ENCODE data around the gene OR6C4. TPM values are rescaled to one million over a fixed set of nuclear protein-coding genes. Genes with fewer than 3 reads are reported as not detected.
"Not testable (repeated sequence)": the region's sequence is repeated elsewhere in the genome, so short reads cannot be mapped to it uniquely, and the experiment has no call there.

Gene OR6C4
- total and polyA plus RNA-seq, 2 donors from 2014 or later: not detected

GRCh38 chr12:55515696-55516095 lies 33.7 kb upstream of the OR6C4 start:
- no peak for TF ChIP-seq CTCF (IDR thresholded peaks at IDR 0.05; ENCODE audit: borderline replicate concordance, extremely low read depth, insufficient read depth)
- Histone ChIP-seq H3K36me3 (ENCODE audit: control insufficient read depth in 2 of 3, insufficient read depth in 3 of 3, low read length in 3 of 3) (no peaks in the 10 kb centered on the region), H3K4me3 (ENCODE audit: low read length in 3 of 3) (no peak overlapping the region), H3K9ac (ENCODE audit: low read length in 3 of 3) (no peak overlapping the region), H3K27ac (ENCODE audit: low read depth in 2 of 2, low read length in 2 of 2) (no peak overlapping the region), H3K4me1 (ENCODE audit: control insufficient read depth in 2 of 3, insufficient read depth in 2 of 3, low read depth in 1 of 3, low read length in 3 of 3) (no peaks in the 10 kb centered on the region), H3K27me3 (ENCODE audit: control insufficient read depth, insufficient read depth, low read length) (no peaks in the 10 kb centered on the region), H3K9me3 (ENCODE audit: control insufficient read depth in 2 of 3, insufficient read depth in 1 of 3, low read length in 3 of 3) (no peaks in the 10 kb centered on the region)
- FAIRE-seq (no peak), DNase-seq (no peak)
- intact Hi-C loops (cut with DNase I): no loop called here

- Histone ChIP-seq H3K9me3 (ENCODE audit: control insufficient read depth in 2 of 3, insufficient read depth in 1 of 3, low read length in 3 of 3) (no peaks in the 10 kb centered on the region), H3K4me1 (ENCODE audit: control insufficient read depth in 2 of 3, insufficient read depth in 2 of 3, low read depth in 1 of 3, low read length in 3 of 3) (no peaks in the 10 kb centered on the region), H3K27me3 (ENCODE audit: control insufficient read depth, insufficient read depth, low read length) (no peaks in the 10 kb centered on the region), H3K27ac (ENCODE audit: low read depth in 2 of 2, low read length in 2 of 2) (no peak overlapping the region), H3K4me3 (ENCODE audit: low read length in 3 of 3) (no peak overlapping the region), H3K9ac (ENCODE audit: low read length in 3 of 3) (no peak overlapping the region), H3K36me3 (ENCODE audit: control insufficient read depth in 2 of 3, insufficient read depth in 3 of 3, low read length in 3 of 3) (no peaks in the 10 kb centered on the region)
- FAIRE-seq (no peak), DNase-seq (no peak)
- intact Hi-C loops (cut with DNase I): no loop called here
- TF ChIP-seq CTCF (IDR thresholded peaks at IDR 0.05; ENCODE audit: borderline replicate concordance, extremely low read depth, insufficient read depth): no peak
Observed at GRCh38 chr12:55516391-55516790, 33.0 kb upstream of the OR6C4 start.

- H3K27me3 ChIP-seq (ENCODE audit: control insufficient read depth, insufficient read depth, low read length); H3K27ac ChIP-seq (ENCODE audit: low read depth in 2 of 2, low read length in 2 of 2); intact Hi-C loops (cut with DNase I); FAIRE-seq; H3K4me3 ChIP-seq (ENCODE audit: low read length in 3 of 3); H3K9me3 ChIP-seq (ENCODE audit: control insufficient read depth in 2 of 3, insufficient read depth in 1 of 3, low read length in 3 of 3); H3K9ac ChIP-seq (ENCODE audit: low read length in 3 of 3); DNase-seq; H3K36me3 ChIP-seq (ENCODE audit: control insufficient read depth in 2 of 3, insufficient read depth in 3 of 3, low read length in 3 of 3); H3K4me1 ChIP-seq (ENCODE audit: control insufficient read depth in 2 of 3, insufficient read depth in 2 of 3, low read depth in 1 of 3, low read length in 3 of 3): not testable (repeated sequence)
Observed at GRCh38 chr12:55548235-55548634, 1.2 kb upstream of the OR6C4 start.

- FAIRE-seq: no peak
- intact Hi-C loops (cut with DNase I): no loop called here
- no peak for DNase-seq
- TF ChIP-seq CTCF (IDR thresholded peaks at IDR 0.05; ENCODE audit: borderline replicate concordance, extremely low read depth, insufficient read depth): no peak
- Histone ChIP-seq H3K9me3 (ENCODE audit: control insufficient read depth in 2 of 3, insufficient read depth in 1 of 3, low read length in 3 of 3) (peaks cover 0 to 3% (median 0%) of the 10 kb centered on the region in 3 donors), H3K9ac (ENCODE audit: low read length in 3 of 3) (no peak overlapping the region), H3K4me1 (ENCODE audit: control insufficient read depth in 2 of 3, insufficient read depth in 2 of 3, low read depth in 1 of 3, low read length in 3 of 3) (no peaks in the 10 kb centered on the region), H3K27ac (ENCODE audit: low read depth in 2 of 2, low read length in 2 of 2) (no peak overlapping the region), H3K36me3 (ENCODE audit: control insufficient read depth in 2 of 3, insufficient read depth in 3 of 3, low read length in 3 of 3) (no peaks in the 10 kb centered on the region), H3K4me3 (ENCODE audit: low read length in 3 of 3) (no peak overlapping the region), H3K27me3 (ENCODE audit: control insufficient read depth, insufficient read depth, low read length) (no peaks in the 10 kb centered on the region)
Observed at GRCh38 chr12:55548756-55549155, 646 bp upstream of the OR6C4 start.

All from kidney (tissue), 14 donors.